Common myeloid progenitor, CD34-positive (primary cell): Measurements from ENCODE around the gene CLEC1B. TPM values are rescaled to one million over a fixed set of nuclear protein-coding genes. Genes with fewer than 3 reads are reported as not detected.

Source experiments
- CTCF ChIA-PET: fragments of 350-600 bp; sonication (Branson Sonifier 250); formaldehyde crosslinking; loops from one replicate; lab custom pipeline; 2021; ENCODE audit warnings: antibody characterized with exemption; lab: Charles Lee
- POLR2A ChIA-PET: fragments of 350-600 bp; sonication (Branson Sonifier 250); formaldehyde crosslinking; loops from one replicate; lab custom pipeline; 2021; ENCODE audit warnings: antibody characterized with exemption; lab: Charles Lee
- DNase-seq, 3 donors: peaks; one replicate each; pipeline versions ENCODE4 v3.0.0 to v3.0.0-alpha.2; 2013
- H3K27ac ChIP-seq, 2 experiments: 1 replicate in 1 of 2; 2 replicates in 1 of 2; pipeline ENCODE4 v1.7.0; 2013; ENCODE audit warnings: inconsistent platforms in 2 of 2, low read length in 2 of 2, mild to moderate bottlenecking in 2 of 2, low read depth in 1 of 2, moderate library complexity in 1 of 2; ENCODE audit not compliant: severe bottlenecking in 2 of 2, insufficient read depth in 1 of 2, poor library complexity in 1 of 2
- H3K27me3 ChIP-seq, 5 experiments: replicated peaks in 2 of 5; 1 replicate in 3 of 5; 2 replicates in 2 of 5; pipeline versions ENCODE4 v1.6.1 to v1.7.0; 2013; ENCODE audit warnings: low read length in 4 of 5, mild to moderate bottlenecking in 2 of 5, moderate library complexity in 2 of 5, inconsistent platforms in 1 of 5; ENCODE audit not compliant: insufficient read depth in 5 of 5, control insufficient read depth in 4 of 5
- H3K36me3 ChIP-seq, 4 experiments: 1 replicate in 2 of 4; 2 replicates in 2 of 4; pipeline versions ENCODE4 v1.6.1 to v1.7.0; 2013; ENCODE audit warnings: low read length in 3 of 4, control low read depth in 1 of 4, mild to moderate bottlenecking in 1 of 4; ENCODE audit not compliant: control insufficient read depth in 4 of 4, insufficient read depth in 4 of 4
- H3K4me1 ChIP-seq, 4 experiments: 1 replicate in 3 of 4; 2 replicates in 1 of 4; pipeline versions ENCODE4 v1.6.1 to v1.7.1; 2013; ENCODE audit warnings: low read length in 3 of 4, mild to moderate bottlenecking in 3 of 4, control low read depth in 1 of 4, inconsistent platforms in 1 of 4, moderate library complexity in 1 of 4; ENCODE audit not compliant: control insufficient read depth in 4 of 4, insufficient read depth in 4 of 4; ENCODE audit errors: control extremely low read depth in 1 of 4
- H3K4me3 ChIP-seq, 7 experiments: 1 replicate in 4 of 7; 2 replicates in 3 of 7; pipeline versions ENCODE4 v1.5.1 to v1.7.0; 2013; ENCODE audit warnings: mild to moderate bottlenecking in 7 of 7, low read length in 6 of 7, moderate library complexity in 6 of 7, inconsistent platforms in 2 of 7, low read depth in 2 of 7, control low read depth in 1 of 7; ENCODE audit not compliant: insufficient read depth in 4 of 7, control insufficient read depth in 1 of 7; ENCODE audit errors: extremely low read depth in 1 of 7
- H3K9me3 ChIP-seq, 5 experiments: 1 replicate in 4 of 5; 2 replicates in 1 of 5; pipeline versions ENCODE4 v1.6.1 to v1.7.1; 2013; ENCODE audit warnings: low read length in 4 of 5, mild to moderate bottlenecking in 2 of 5, inconsistent platforms in 1 of 5, low read depth in 1 of 5, moderate library complexity in 1 of 5; ENCODE audit not compliant: control insufficient read depth in 4 of 5, insufficient read depth in 2 of 5; ENCODE audit errors: control extremely low read depth in 1 of 5
- WGBS: methylation state at CpG from one replicate; pipeline ENCODE4 v1.1.5; 2013; ENCODE audit not compliant: insufficient coverage; 5-methylcytosine and 5-hydroxymethylcytosine counted together
- polyA plus RNA-seq: library from polyadenylated mRNA; unstranded; fragments of 120-200 nt; gene quantifications from one replicate; pipeline ENCODE4 v1.2.1, GENCODE V29; 2013

CLEC1B gene
- 0.57 TPM for polyA plus RNA-seq

GRCh38 chr12:9999016-9999415, at the start of gene CLEC1B:
Gene CLEC1B, minus strand, starts transcription at chr12:9999121. Its CDS starts 21 bp downstream, at chr12:9999100.
- H3K9me3 ChIP-seq, result no peaks in the 10 kb centered on the region
- POLR2A ChIA-PET, result no interaction called here
- H3K36me3 ChIP-seq, result no peaks in the 10 kb centered on the region
- no peak within 1 kb of the TSS for H3K27ac ChIP-seq
- CTCF ChIA-PET, result interaction anchor here (0.9 to 4.7 kb wide), 8 partner anchors 9 to 249 kb away, joined by 3 to 23 read pairs (median 4); partner anchors contain the start of gene CLEC12B
- H3K4me1 ChIP-seq, result peaks cover 0 to 15% (median 3%) of the 10 kb centered on the region in 4 experiments
- H3K4me3 ChIP-seq, result no peak within 1 kb of the TSS
- H3K27me3 ChIP-seq, result no peaks in the 10 kb centered on the region
- WGBS, result 100% methylated on average over 2 of the region's 3 CpGs
- DNase-seq, result no peak

- ChIA-PET POLR2A (no interaction called here), CTCF (interaction anchor here (1.2 to 2.4 kb wide), 3 partner anchors 12 to 91 kb away, joined by 3 to 8 read pairs (median 5); no protein-coding TSS in a partner anchor)
- Histone ChIP-seq H3K36me3 (no peaks in the 10 kb centered on the region), H3K27me3 (no peaks in the 10 kb centered on the region), H3K4me1 (peaks cover 11 to 20% (median 16%) of the 10 kb centered on the region in 4 experiments), H3K27ac (no peak overlapping the region), H3K4me3 (no peak overlapping the region), H3K9me3 (peaks cover 0 to 4% (median 0%) of the 10 kb centered on the region in 5 experiments)
- peak in 2 of 3 donors; percentile 22 to 42 for DNase-seq
- WGBS, result 69% methylated on average over 2 of the region's 3 CpGs
These were observed 49.6 kb upstream of the CLEC1B start for GRCh38 chr12:10048526-10048925.

- H3K27me3 ChIP-seq, result no peaks in the 10 kb centered on the region
- H3K4me3 ChIP-seq, result no peak overlapping the region
- H3K4me1 ChIP-seq, result peaks cover 0 to 4% (median 0%) of the 10 kb centered on the region in 4 experiments
- H3K36me3 ChIP-seq, result no peaks in the 10 kb centered on the region
- peak in 1 of 3 donors; percentile 18 for DNase-seq
- H3K9me3 ChIP-seq, result no peaks in the 10 kb centered on the region
- ChIA-PET CTCF (interaction anchor here (1.0 to 2.0 kb wide), 9 partner anchors 10 to 102 kb away, joined by 3 to 13 read pairs (median 5); partner anchors contain the start of gene CLEC7A), POLR2A (interaction anchor here (0.6 kb wide), 1 partner anchor 15 kb away, joined by 3 read pairs; no protein-coding TSS in a partner anchor)
- H3K27ac ChIP-seq, result no peak overlapping the region
These were observed 43.2 kb upstream of the CLEC1B start for GRCh38 chr12:10042167-10042566.

GRCh38 chr12:10033783-10034545, 35.0 kb upstream of the CLEC1B start:
- Histone ChIP-seq H3K9me3 (no peaks in the 10 kb centered on the region), H3K4me3 (no peak overlapping the region), H3K36me3 (no peaks in the 10 kb centered on the region), H3K27ac (peak overlapping the region in 1 of 2 experiments; percentile 11), H3K4me1 (peaks cover 0 to 16% (median 1%) of the 10 kb centered on the region in 4 experiments), H3K27me3 (no peaks in the 10 kb centered on the region)
- peak in 2 of 3 donors; percentile 52 to 54 for DNase-seq
- no CpG with 5 or more reads among the region's 1 CpG for WGBS
- CTCF ChIA-PET, result interaction anchor here (0.7 to 6.9 kb wide), 15 partner anchors 9 to 283 kb away, joined by 3 to 145 read pairs (median 4); partner anchors contain the start of genes CLEC12B and CLEC7A
- POLR2A ChIA-PET, result no interaction called here

GRCh38 chr12:10031771-10032175, 32.9 kb upstream of the CLEC1B start:
- Histone ChIP-seq H3K36me3 (no peaks in the 10 kb centered on the region), H3K27ac (no peak overlapping the region), H3K27me3 (no peaks in the 10 kb centered on the region), H3K4me3 (no peak overlapping the region), H3K9me3 (no peaks in the 10 kb centered on the region), H3K4me1 (peaks cover 0 to 21% (median 4%) of the 10 kb centered on the region in 4 experiments)
- 32% methylated on average over 4 of the region's 5 CpGs for WGBS
- ChIA-PET POLR2A (no interaction called here), CTCF (interaction anchor here (0.8 to 5.7 kb wide), 5 partner anchors 22 to 233 kb away, joined by 3 to 24 read pairs (median 3); partner anchors contain the start of genes CLEC12B and CLEC7A)
- peak in 1 of 3 donors; percentile 20 for DNase-seq

- Histone ChIP-seq H3K4me3 (no peak overlapping the region), H3K36me3 (no peaks in the 10 kb centered on the region), H3K9me3 (no peaks in the 10 kb centered on the region), H3K27me3 (no peaks in the 10 kb centered on the region), H3K4me1 (peaks cover 0 to 21% (median 4%) of the 10 kb centered on the region in 4 experiments), H3K27ac (no peak overlapping the region)
- ChIA-PET CTCF (interaction anchor here (1.0 to 5.7 kb wide), 5 partner anchors 21 to 282 kb away, joined by 3 to 24 read pairs (median 3); partner anchors contain the start of genes CLEC12B and CLEC7A), POLR2A (interaction anchor here (0.5 kb wide), 1 partner anchor 192 kb away, joined by 3 read pairs; no protein-coding TSS in a partner anchor)
- WGBS, result 48% methylated on average over 3 of the region's 4 CpGs
- DNase-seq, result peak in 2 of 3 donors; percentile 51 to 70
These were observed 32.4 kb upstream of the CLEC1B start for GRCh38 chr12:10031321-10031720.
